Measurements from ENCODE around the gene JMJD8.
A peak's percentile ranks its signal among the peaks of the same experiment; 100 is the strongest.

Gene JMJD8

GRCh38 chr16:684071-684794 is at the start of gene JMJD8:
Gene JMJD8 (minus strand): TSS chr16:684334. CDS start chr16:684319, 15 bp downstream.
- DNase-seq (ENCODE audit: low read depth in 2 of 2, low spot score in 1 of 2): peak; percentile 88 to 95

GRCh38 chr16:733382-734207 is 49.5 kb upstream of the JMJD8 start:
- DNase-seq (ENCODE audit: low read depth in 2 of 2, low spot score in 1 of 2): no peak

GRCh38 chr16:732936-733335 is 48.8 kb upstream of the JMJD8 start:
- no peak for DNase-seq (ENCODE audit: low read depth in 2 of 2, low spot score in 1 of 2)

GRCh38 chr16:732332-732731 is 48.2 kb upstream of the JMJD8 start:
- DNase-seq (ENCODE audit: low read depth in 2 of 2, low spot score in 1 of 2): no peak

- no peak for DNase-seq (ENCODE audit: low read depth in 2 of 2, low spot score in 1 of 2)
Measured at GRCh38 chr16:730666-731509, 46.8 kb upstream of the JMJD8 start.

GRCh38 chr16:729768-730665 is 45.9 kb upstream of the JMJD8 start:
- DNase-seq (ENCODE audit: low read depth in 2 of 2, low spot score in 1 of 2): no peak

GRCh38 chr16:728890-729744 is 45.0 kb upstream of the JMJD8 start:
- no peak for DNase-seq (ENCODE audit: low read depth in 2 of 2, low spot score in 1 of 2)

- DNase-seq (ENCODE audit: low read depth in 2 of 2, low spot score in 1 of 2): peak in 1 of 2 donors; percentile 42
Measured at GRCh38 chr16:728131-728889, 44.2 kb upstream of the JMJD8 start.

GRCh38 chr16:727291-727977 is 43.3 kb upstream of the JMJD8 start:
- no peak for DNase-seq (ENCODE audit: low read depth in 2 of 2, low spot score in 1 of 2)

GRCh38 chr16:726438-727290 is 42.5 kb upstream of the JMJD8 start, which contains the start of the genes CCDC78 and HAGHL:
Gene CCDC78 (minus strand): TSS chr16:726443. CDS start chr16:726367, 76 bp downstream.
Gene HAGHL (plus strand): TSS chr16:727106. CDS start chr16:727510, 404 bp downstream.
- peak in 1 of 2 donors; percentile 46 for DNase-seq (ENCODE audit: low read depth in 2 of 2, low spot score in 1 of 2)

GRCh38 chr16:726188-726437 is 42.0 kb upstream of the JMJD8 start:
- no peak for DNase-seq (ENCODE audit: low read depth in 2 of 2, low spot score in 1 of 2)

GRCh38 chr16:725463-726187 is 41.5 kb upstream of the JMJD8 start:
- no peak for DNase-seq (ENCODE audit: low read depth in 2 of 2, low spot score in 1 of 2)

- DNase-seq (ENCODE audit: low read depth in 2 of 2, low spot score in 1 of 2): no peak
Measured at GRCh38 chr16:725041-725376, 40.9 kb upstream of the JMJD8 start.

- no peak for DNase-seq (ENCODE audit: low read depth in 2 of 2, low spot score in 1 of 2)
Measured at GRCh38 chr16:724188-725040, 40.3 kb upstream of the JMJD8 start.

GRCh38 chr16:723695-724094 is 39.6 kb upstream of the JMJD8 start:
- DNase-seq (ENCODE audit: low read depth in 2 of 2, low spot score in 1 of 2): no peak
